Neutrophil (primary cell): ENCODE measurements around the gene IGSF21.

Experiments
- H3K27ac ChIP-seq: fragments of 200-600 bp; sonication (generic); 2 replicates; pipeline ENCODE4 v1.5.1; 2016; ENCODE audit warnings: mild to moderate bottlenecking, moderate library complexity
- H3K27me3 ChIP-seq: fragments of 200-600 bp; sonication (generic); 2 replicates; pipeline ENCODE4 v1.6.0; 2016; ENCODE audit warnings: mild to moderate bottlenecking
- H3K36me3 ChIP-seq: fragments of 200-600 bp; sonication (generic); 2 replicates; pipeline ENCODE4 v1.5.1; 2017
- H3K4me1 ChIP-seq, 2 experiments: fragments of 200-600 bp in 1 of 2; sonication (generic) in 1 of 2; 1 replicate in 1 of 2; 2 replicates in 1 of 2; pipeline versions ENCODE4 v1.5.1 to v1.6.1; 2013 to 2016; ENCODE audit warnings: low read depth in 1 of 2, low read length in 1 of 2, mild to moderate bottlenecking in 1 of 2, moderate library complexity in 1 of 2; ENCODE audit not compliant: control insufficient read depth in 1 of 2, insufficient read depth in 1 of 2
- H3K4me3 ChIP-seq, 2 experiments: fragments of 200-600 bp in 1 of 2; sonication (generic) in 1 of 2; 1 replicate in 1 of 2; 2 replicates in 1 of 2; pipeline ENCODE4 v1.5.1; 2013 to 2016; ENCODE audit warnings: low read depth in 1 of 2, low read length in 1 of 2, mild to moderate bottlenecking in 1 of 2, moderate library complexity in 1 of 2
- H3K9me3 ChIP-seq: fragments of 200-600 bp; sonication (generic); 2 replicates; pipeline ENCODE4 v1.5.1; 2016
- CTCF ChIP-seq: fragments of 200-600 bp; sonication (generic); IDR thresholded peaks from 2 replicates; pipeline ENCODE4 v1.5.1; 2016; ENCODE audit warnings: antibody characterized with exemption

Gene IGSF21

DNA sequence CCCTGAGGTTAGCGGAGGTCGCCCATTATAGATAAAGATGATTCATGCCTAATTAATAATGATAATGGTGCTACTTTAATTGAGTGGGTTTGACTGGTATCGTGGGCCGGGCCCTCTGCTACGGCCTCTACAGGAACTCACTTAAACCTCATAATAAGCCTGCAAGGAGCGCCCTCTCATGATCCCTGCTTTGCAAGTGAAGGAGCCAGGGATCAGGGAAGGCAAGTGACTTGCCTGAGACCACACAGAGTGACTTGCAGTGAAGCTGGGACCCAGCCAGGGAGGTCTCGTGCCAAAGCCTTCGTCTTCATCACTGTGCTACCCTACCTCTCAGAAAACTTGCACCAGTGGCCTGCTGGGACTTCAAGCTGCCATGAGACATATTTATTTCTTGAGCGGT, 206.8 kb downstream of the IGSF21 start:
- no peak overlapping the region for H3K4me3 ChIP-seq
- no peaks in the 10 kb centered on the region for H3K27me3 ChIP-seq
- no peak for TF ChIP-seq CTCF
- H3K36me3 ChIP-seq = no peaks in the 10 kb centered on the region
- no peaks in the 10 kb centered on the region for H3K4me1 ChIP-seq
- no peak overlapping the region for H3K27ac ChIP-seq
- H3K9me3 ChIP-seq = no peaks in the 10 kb centered on the region

GRCh38 chr1:18315449-18315848, 207.9 kb downstream of the IGSF21 start:
- no peaks in the 10 kb centered on the region for H3K27me3 ChIP-seq
- H3K9me3 ChIP-seq = no peaks in the 10 kb centered on the region
- H3K4me1 ChIP-seq = no peaks in the 10 kb centered on the region
- H3K36me3 ChIP-seq = no peaks in the 10 kb centered on the region
- no peak overlapping the region for H3K27ac ChIP-seq
- TF ChIP-seq CTCF = no peak
- no peak overlapping the region for H3K4me3 ChIP-seq

- Histone ChIP-seq H3K9me3 (no peaks in the 10 kb centered on the region), H3K27ac (no peak overlapping the region), H3K4me3 (no peak overlapping the region), H3K4me1 (no peaks in the 10 kb centered on the region), H3K36me3 (no peaks in the 10 kb centered on the region), H3K27me3 (no peaks in the 10 kb centered on the region)
- no peak for TF ChIP-seq CTCF
Observed at GRCh38 chr1:18316764-18317163, 209.2 kb downstream of the IGSF21 start.

GRCh38 chr1:18319099-18319498, 211.5 kb downstream of the IGSF21 start:
- Histone ChIP-seq H3K9me3 (no peaks in the 10 kb centered on the region), H3K27me3 (peaks cover 10% of the 10 kb centered on the region), H3K36me3 (no peaks in the 10 kb centered on the region), H3K4me3 (no peak overlapping the region), H3K4me1 (no peaks in the 10 kb centered on the region), H3K27ac (no peak overlapping the region)
- TF ChIP-seq CTCF = no peak

GRCh38 chr1:18320051-18320450, 212.5 kb downstream of the IGSF21 start:
- Histone ChIP-seq H3K4me1 (no peaks in the 10 kb centered on the region), H3K36me3 (no peaks in the 10 kb centered on the region), H3K9me3 (no peaks in the 10 kb centered on the region), H3K4me3 (no peak overlapping the region), H3K27ac (no peak overlapping the region), H3K27me3 (peaks cover 10% of the 10 kb centered on the region)
- TF ChIP-seq CTCF = no peak

DNA sequence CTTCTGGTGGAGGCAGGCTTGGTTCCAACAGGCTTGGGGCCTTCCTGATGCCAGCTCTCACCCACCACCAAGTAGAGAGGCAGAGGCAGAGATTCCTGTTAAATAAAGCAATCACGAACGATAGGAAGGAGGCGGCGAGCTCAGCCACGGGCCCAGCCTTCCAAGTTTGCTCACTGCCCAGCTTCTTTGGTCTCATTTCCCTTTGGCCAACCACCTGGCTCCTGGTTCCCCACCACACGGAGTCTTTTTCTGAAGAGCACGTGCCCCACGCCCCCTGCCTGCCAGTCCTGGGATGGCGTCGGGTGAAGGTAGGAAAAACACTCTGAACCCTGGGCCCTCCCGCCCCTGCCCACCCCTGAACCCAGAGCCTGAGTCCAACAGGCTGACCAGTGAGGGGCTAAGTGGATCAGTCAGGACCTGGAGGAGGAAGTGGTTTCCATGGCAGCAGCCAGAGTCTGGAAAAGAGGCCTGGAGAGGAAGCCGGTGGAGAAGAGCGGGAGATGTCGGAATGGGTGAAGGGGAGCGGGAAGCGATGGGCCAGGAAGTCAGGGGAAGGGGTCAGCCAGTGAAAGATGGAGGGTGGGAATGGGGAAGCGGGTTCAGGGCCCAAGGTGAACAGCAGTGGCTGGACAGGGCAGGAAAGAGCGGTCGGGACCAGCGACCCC, 214.9 kb downstream of the IGSF21 start:
- Histone ChIP-seq H3K36me3 (no peaks in the 10 kb centered on the region), H3K9me3 (no peaks in the 10 kb centered on the region), H3K27ac (no peak overlapping the region), H3K4me3 (no peak overlapping the region), H3K4me1 (no peaks in the 10 kb centered on the region), H3K27me3 (peaks cover 10% of the 10 kb centered on the region)
- TF ChIP-seq CTCF = no peak
